ENCODE measurements around the gene MSH2. TPM values are rescaled to one million over a fixed set of nuclear protein-coding genes. Genes with fewer than 3 reads are reported as not detected.

Gene MSH2
- total RNA-seq, 1 experiment from 2014 or later: 139 TPM

- no peaks in the 10 kb centered on the region; the same call in 1 of the 2 replicates for H3K27me3 Mint-ChIP-seq (ENCODE audit: low read depth)
- no peak overlapping the region for H2AFZ ChIP-seq (ENCODE audit: low read length)
- no peaks in the 10 kb centered on the region for H3K9me3 Mint-ChIP-seq
- H2BK5ac ChIP-seq (ENCODE audit: insufficient read length, low read length): no peak overlapping the region
- no peak overlapping the region for H2AK5ac ChIP-seq (ENCODE audit: insufficient read length, low read length)
- no peak overlapping the region for H3K4me2 ChIP-seq (ENCODE audit: insufficient read depth, insufficient read length, low read length)
- H3K23me2 ChIP-seq (ENCODE audit: insufficient read length, low read depth, low read length, poor library complexity, severe bottlenecking): no peaks in the 10 kb centered on the region
- no peaks in the 10 kb centered on the region for H3K4me1 ChIP-seq (ENCODE audit: insufficient read depth, low read length)
- no peak for DNase-seq
- no peak overlapping the region for H4K5ac ChIP-seq (ENCODE audit: insufficient read length, low read depth, low read length)
- H3K14ac ChIP-seq (ENCODE audit: insufficient read depth, low read length): no peak overlapping the region
- H2BK12ac ChIP-seq (ENCODE audit: insufficient read length, low read depth, low read length): no peak overlapping the region
- H4K8ac ChIP-seq (replicated peaks; ENCODE audit: insufficient read length, low read depth, low read length): no peak overlapping the region
- no peaks in the 10 kb centered on the region for H3K9me3 ChIP-seq (ENCODE audit: control insufficient read depth, low read depth, low read length)
- no peak overlapping the region for H3K23ac ChIP-seq (ENCODE audit: insufficient read length, low read depth, low read length)
- WGBS (ENCODE audit: extremely low coverage, insufficient read length, low lambda C conversion rate): no CpG with 5 or more reads among the region's 22 CpGs
- no peaks in the 10 kb centered on the region for H3K27me3 ChIP-seq (ENCODE audit: insufficient read depth, low read length)
- H3T11ph ChIP-seq (ENCODE audit: low read length): no peak overlapping the region
- no peak overlapping the region for H3K27ac Mint-ChIP-seq
- H3K4me3 Mint-ChIP-seq: no peak overlapping the region
- no peak overlapping the region for H2BK20ac ChIP-seq (ENCODE audit: low read depth, low read length, poor library complexity, severe bottlenecking)
- no peaks in the 10 kb centered on the region for H4K20me1 ChIP-seq (ENCODE audit: control insufficient read depth, insufficient read depth, insufficient read length)
- H3K27ac ChIP-seq (ENCODE audit: insufficient read length, low read depth, low read length): no peak overlapping the region
- no peak overlapping the region for H3K56ac ChIP-seq (ENCODE audit: insufficient read length, low read depth, low read length)
- H2BK120ac ChIP-seq (ENCODE audit: low read depth, low read length, poor library complexity, severe bottlenecking): no peak overlapping the region
- no peak overlapping the region for H2BK15ac ChIP-seq (ENCODE audit: low read depth, low read length)
- no peak overlapping the region for H3K4ac ChIP-seq (ENCODE audit: low read depth, low read length)
- peaks cover 21 to 30% of the 10 kb centered on the region in 2 experiments for H3K4me1 Mint-ChIP-seq
- H3K79me1 ChIP-seq (ENCODE audit: insufficient read depth, low read depth, low read length, poor library complexity, severe bottlenecking): no peaks in the 10 kb centered on the region
- peaks cover 2 to 8% (median 2%) of the 10 kb centered on the region in 3 experiments; a peak in 4 of 7 replicates for H3K36me3 Mint-ChIP-seq (ENCODE audit: insufficient read depth in 1 of 3, low read depth in 3 of 3)
- H3K18ac ChIP-seq (ENCODE audit: insufficient read length, low read depth, low read length): no peak overlapping the region
- H3K79me2 ChIP-seq (ENCODE audit: insufficient read depth, low read length): no peaks in the 10 kb centered on the region
- no peak for TF ChIP-seq CTCF (conservative IDR thresholded peaks at IDR 0.05)
- H4K91ac ChIP-seq (ENCODE audit: insufficient read length, low read depth, low read length): no peak overlapping the region
- no peak overlapping the region for H3K9ac ChIP-seq (ENCODE audit: extremely low read depth, insufficient read length, low read length)
These were observed 118.8 kb downstream of the MSH2 start for GRCh38 chr2:47521666-47522285.
